Umbilical cord (tissue), 2 donors: ENCODE results near the gene KCNK5. TPM values are rescaled to one million over a fixed set of nuclear protein-coding genes. Genes with fewer than 3 reads are reported as not detected.

Experiments
- DNase-seq: peaks from one replicate; pipeline ENCODE4 v3.0.0-alpha.2; 2015; ENCODE audit warnings: low spot score
- total RNA-seq: library from RNA; depleted of rRNA; stranded (reverse); fragments of >200 nt; gene quantifications from one replicate; pipeline ENCODE4 v1.2.3, GENCODE V29; 2014; ENCODE audit warnings: low replicate concordance; ENCODE audit not compliant: insufficient read depth

Gene KCNK5
- total RNA-seq, 1 donor from 2014 or later = not detected

GRCh38 chr6:39240155-39240757 lies 11.0 kb upstream of the KCNK5 start:
- no peak for DNase-seq

GRCh38 chr6:39239527-39240154 lies 10.4 kb upstream of the KCNK5 start:
- DNase-seq = no peak

GRCh38 chr6:39236742-39237141 lies 7.5 kb upstream of the KCNK5 start:
- no peak for DNase-seq

GRCh38 chr6:39233333-39233732 lies 4.1 kb upstream of the KCNK5 start:
- no peak for DNase-seq

- no peak for DNase-seq
Observed at GRCh38 chr6:39231521-39232243, 2.4 kb upstream of the KCNK5 start.

GRCh38 chr6:39230654-39231035 lies 1.4 kb upstream of the KCNK5 start:
- DNase-seq = no peak

- no peak for DNase-seq
Observed at GRCh38 chr6:39228111-39228971, 934 bp downstream of the KCNK5 start.

GRCh38 chr6:39227476-39227875 lies 1.8 kb downstream of the KCNK5 start:
- no peak for DNase-seq

- no peak for DNase-seq
Observed at GRCh38 chr6:39226639-39227329, 2.5 kb downstream of the KCNK5 start.

GRCh38 chr6:39225946-39226437 lies 3.3 kb downstream of the KCNK5 start:
- DNase-seq = no peak

- DNase-seq = no peak
Observed at GRCh38 chr6:39225543-39225942, 3.7 kb downstream of the KCNK5 start.

- DNase-seq = no peak
Observed at GRCh38 chr6:39224523-39225182, 4.6 kb downstream of the KCNK5 start.

- DNase-seq = no peak
Observed at GRCh38 chr6:39224011-39224410, 5.3 kb downstream of the KCNK5 start.

GRCh38 chr6:39223555-39223954 lies 5.7 kb downstream of the KCNK5 start:
- no peak for DNase-seq

- no peak for DNase-seq
Observed at GRCh38 chr6:39223061-39223460, 6.2 kb downstream of the KCNK5 start.

- DNase-seq = no peak
Observed at GRCh38 chr6:39221779-39222641, 7.3 kb downstream of the KCNK5 start.

- no peak for DNase-seq
Observed at GRCh38 chr6:39221115-39221514, 8.2 kb downstream of the KCNK5 start.

GRCh38 chr6:39218868-39219567 lies 10.3 kb downstream of the KCNK5 start:
- peak; percentile 32 for DNase-seq
